ENCODE results near the gene SRL. TPM values are rescaled to one million over a fixed set of nuclear protein-coding genes. Genes with fewer than 3 reads are reported as not detected.
A peak's percentile ranks its signal among the peaks of the same experiment; 100 is the strongest.

Gene SRL
- total and polyA plus RNA-seq, 2 of the 13 experiments (the other 11 are each of a cell fraction or from before 2014, with no cell fraction given): 0.05 TPM; not detected in 1

DNA sequence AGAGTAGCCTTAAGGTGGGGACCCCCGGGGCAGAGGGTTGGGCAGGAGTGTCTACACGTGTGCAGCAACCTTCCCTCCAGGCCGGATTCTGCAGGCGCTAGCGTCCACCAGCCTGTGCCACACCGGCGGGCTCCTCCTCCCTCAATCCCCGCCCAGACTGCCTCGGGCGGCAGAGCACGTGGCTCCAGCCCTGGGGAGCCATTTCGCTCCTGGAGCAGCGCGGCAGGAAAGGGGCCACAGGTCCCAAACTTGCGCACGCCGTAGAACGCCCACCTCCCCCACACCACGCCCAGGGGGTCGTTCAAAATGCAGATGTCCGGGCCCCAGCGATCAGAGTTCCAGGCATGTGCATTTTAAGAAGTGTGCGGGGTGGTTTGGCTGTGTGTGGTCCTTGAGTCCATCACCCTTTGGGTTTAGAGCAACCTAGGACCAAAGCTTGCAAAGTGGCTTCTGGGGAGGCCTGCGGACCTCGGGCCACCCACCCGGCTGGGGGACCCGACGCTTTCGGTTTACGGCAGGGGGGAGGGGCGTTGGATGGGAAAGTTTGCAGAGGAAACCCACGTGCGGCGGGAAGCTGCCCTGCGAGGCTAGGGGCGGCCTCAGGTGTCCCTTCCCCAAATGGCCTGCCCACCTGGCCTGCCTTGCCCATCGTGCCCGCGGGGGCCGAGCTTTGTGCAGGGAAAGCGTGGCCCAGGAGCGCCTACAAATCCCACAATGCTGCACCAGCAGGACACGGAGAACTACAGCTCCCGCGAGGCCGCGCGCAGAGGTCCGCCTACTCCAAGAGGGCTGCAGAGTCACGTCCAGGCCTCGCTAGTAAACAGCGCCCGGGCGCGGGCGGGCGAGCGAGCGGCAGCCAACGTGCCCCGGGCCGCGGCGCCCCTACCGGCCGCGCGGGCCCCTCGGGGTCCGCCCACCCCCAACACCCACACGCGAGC, 29.6 kb upstream of the SRL start (continued):
- TF ChIP-seq HBP1 (CRISPR knock-in tag; IDR thresholded peaks at IDR 0.05; ENCODE audit: low read depth): peak; percentile 50
- peak; percentile 66; the same call in 1 of the 2 replicates for TF ChIP-seq NRL (CRISPR knock-in tag; IDR thresholded peaks at IDR 0.05; ENCODE audit: borderline replicate concordance)
- peak; percentile 90 for TF ChIP-seq BORCS8-MEF2B (CRISPR knock-in tag; IDR thresholded peaks at IDR 0.05)
- TF ChIP-seq, protein P1, sequence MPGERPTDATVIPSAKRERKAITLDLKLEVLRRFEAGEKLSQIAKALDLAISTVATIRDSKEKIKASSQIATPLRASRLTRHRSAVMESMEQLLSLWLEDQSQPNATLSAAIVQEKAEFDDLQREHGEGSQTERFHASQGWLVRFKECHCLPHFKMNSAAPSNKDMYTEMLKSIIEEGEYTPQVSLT (CRISPR knock-in tag; IDR thresholded peaks at IDR 0.05; ENCODE audit: borderline replicate concordance, low read depth): 0 out of 2 replicates have a peak, but pooled peaks have one; percentile 84
- TF ChIP-seq ZNF230 (CRISPR knock-in tag; IDR thresholded peaks at IDR 0.05): peak; percentile 86
- peak; percentile 49 for TF ChIP-seq MED1 (CRISPR knock-in tag; IDR thresholded peaks at IDR 0.05)
- no peak for TF ChIP-seq NCOR1 (IDR thresholded peaks at IDR 0.05; ENCODE audit: borderline replicate concordance, low read length)
- peak; percentile 82 for TF ChIP-seq PRMT3 (CRISPR knock-in tag; IDR thresholded peaks at IDR 0.05; ENCODE audit: borderline replicate concordance, low read depth)
- no peak; the same call in 1 of the 2 replicates for TF ChIP-seq TMF1 (CRISPR knock-in tag; IDR thresholded peaks at IDR 0.05; ENCODE audit: low read depth)
- TF ChIP-seq THYN1 (CRISPR knock-in tag; IDR thresholded peaks at IDR 0.05; ENCODE audit: borderline replicate concordance, low read depth): no peak
- TF ChIP-seq ZBTB25 (CRISPR knock-in tag; IDR thresholded peaks at IDR 0.05): peak; percentile 64; the same call in 1 of the 2 replicates
- 0 out of 2 replicates have a peak, but pooled peaks have one; percentile 44 for TF ChIP-seq PCBP1 (IDR thresholded peaks at IDR 0.05; ENCODE audit: borderline replicate concordance, low read depth, low read length)
- no peak for TF ChIP-seq DNMT1 (CRISPR knock-in tag; IDR thresholded peaks at IDR 0.05)
- TF ChIP-seq TCF12 (IDR thresholded peaks at IDR 0.05): no peak
- peak; percentile 60 for TF ChIP-seq TCF12 (CRISPR knock-in tag; IDR thresholded peaks at IDR 0.05)
- TF ChIP-seq REPIN1 (CRISPR knock-in tag; IDR thresholded peaks at IDR 0.05; ENCODE audit: borderline replicate concordance, low read depth): peak; percentile 73; the same call in 1 of the 2 replicates
- peak; percentile 43; the same call in 1 of the 2 replicates for TF ChIP-seq MTA1 (CRISPR knock-in tag; IDR thresholded peaks at IDR 0.05; ENCODE audit: borderline replicate concordance)
- TF ChIP-seq KDM2A (CRISPR knock-in tag; IDR thresholded peaks at IDR 0.05; ENCODE audit: borderline replicate concordance, low read depth): peak; percentile 67; the same call in 1 of the 2 replicates
- TF ChIP-seq SP1 (IDR thresholded peaks at IDR 0.05): no peak
- TF ChIP-seq SP1 (CRISPR knock-in tag; IDR thresholded peaks at IDR 0.05): peak; percentile 84
- peak; percentile 90 for TF ChIP-seq IRF1 (CRISPR knock-in tag; IDR thresholded peaks at IDR 0.05; ENCODE audit: low read depth)
- peak; percentile 60; the same call in 1 of the 2 replicates for TF ChIP-seq SETDB1 (CRISPR knock-in tag; IDR thresholded peaks at IDR 0.05; ENCODE audit: borderline replicate concordance)
- TF ChIP-seq ZFP36L2 (CRISPR knock-in tag; IDR thresholded peaks at IDR 0.05): no peak
- TF ChIP-seq, protein P2, sequence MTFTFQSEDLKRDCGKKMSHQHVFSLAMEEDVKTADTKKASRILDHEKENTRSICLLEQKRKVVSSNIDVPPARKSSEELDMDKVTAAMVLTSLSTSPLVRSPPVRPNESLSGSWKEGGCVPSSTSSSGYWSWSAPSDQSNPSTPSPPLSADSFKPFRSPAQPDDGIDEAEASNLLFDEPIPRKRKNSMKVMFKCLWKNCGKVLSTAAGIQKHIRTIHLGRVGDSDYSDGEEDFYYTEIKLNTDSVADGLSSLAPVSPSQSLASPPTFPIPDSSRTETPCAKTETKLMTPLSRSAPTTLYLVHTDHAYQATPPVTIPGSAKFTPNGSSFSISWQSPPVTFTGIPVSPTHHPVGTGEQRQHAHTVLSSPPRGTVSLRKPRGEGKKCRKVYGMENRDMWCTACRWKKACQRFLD (CRISPR knock-in tag; IDR thresholded peaks at IDR 0.05; ENCODE audit: borderline replicate concordance): peak; percentile 65; the same call in 1 of the 2 replicates

Data from HepG2 (cell line).